ENCODE results near the gene TNFSF8. TPM values are rescaled to one million over a fixed set of nuclear protein-coding genes. Genes with fewer than 3 reads are reported as not detected.

TNFSF8 gene
- total RNA-seq, 6 donors from 2014 or later: 2.6 to 6.5 (median 4.8) TPM

DNA sequence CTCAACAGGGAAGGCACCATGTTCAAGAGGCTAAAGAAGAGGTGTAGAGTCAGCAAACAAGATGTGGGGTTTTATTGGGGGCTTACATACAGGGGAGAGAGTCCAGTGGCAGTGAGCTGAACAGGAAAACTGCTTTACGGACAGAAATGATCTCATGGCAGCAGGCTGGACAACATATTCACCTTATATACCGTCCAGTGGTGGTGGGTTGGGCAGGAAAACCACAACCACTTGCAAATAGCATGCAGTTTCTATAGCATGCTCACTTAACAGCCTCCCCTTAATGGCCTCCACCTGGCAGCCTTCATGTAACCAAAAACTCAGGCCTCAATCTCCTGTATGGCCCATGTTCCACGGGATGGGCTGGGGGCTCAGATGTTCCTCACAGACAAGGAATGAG is 5.4 kb downstream of the TNFSF8 start:
- H3K27ac ChIP-seq: no peak overlapping the region
- H3K27me3 ChIP-seq: no peaks in the 10 kb centered on the region
- WGBS, 2 donors: 69 to 86% methylated on average over 3 of the region's 3 CpGs
- no peak overlapping the region for H3K4me3 ChIP-seq
- H3K36me3 ChIP-seq: no peaks in the 10 kb centered on the region
- H3K4me1 ChIP-seq: no peaks in the 10 kb centered on the region
- ATAC-seq (ENCODE audit: low FRiP score in 2 of 2): no peak
- no peak for TF ChIP-seq POLR2AphosphoS5 (IDR thresholded peaks at IDR 0.05)
- TF ChIP-seq EP300 (IDR thresholded peaks at IDR 0.05): no peak
- TF ChIP-seq, protein P1, sequence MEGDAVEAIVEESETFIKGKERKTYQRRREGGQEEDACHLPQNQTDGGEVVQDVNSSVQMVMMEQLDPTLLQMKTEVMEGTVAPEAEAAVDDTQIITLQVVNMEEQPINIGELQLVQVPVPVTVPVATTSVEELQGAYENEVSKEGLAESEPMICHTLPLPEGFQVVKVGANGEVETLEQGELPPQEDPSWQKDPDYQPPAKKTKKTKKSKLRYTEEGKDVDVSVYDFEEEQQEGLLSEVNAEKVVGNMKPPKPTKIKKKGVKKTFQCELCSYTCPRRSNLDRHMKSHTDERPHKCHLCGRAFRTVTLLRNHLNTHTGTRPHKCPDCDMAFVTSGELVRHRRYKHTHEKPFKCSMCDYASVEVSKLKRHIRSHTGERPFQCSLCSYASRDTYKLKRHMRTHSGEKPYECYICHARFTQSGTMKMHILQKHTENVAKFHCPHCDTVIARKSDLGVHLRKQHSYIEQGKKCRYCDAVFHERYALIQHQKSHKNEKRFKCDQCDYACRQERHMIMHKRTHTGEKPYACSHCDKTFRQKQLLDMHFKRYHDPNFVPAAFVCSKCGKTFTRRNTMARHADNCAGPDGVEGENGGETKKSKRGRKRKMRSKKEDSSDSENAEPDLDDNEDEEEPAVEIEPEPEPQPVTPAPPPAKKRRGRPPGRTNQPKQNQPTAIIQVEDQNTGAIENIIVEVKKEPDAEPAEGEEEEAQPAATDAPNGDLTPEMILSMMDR (IDR thresholded peaks at IDR 0.05): no peak
- TF ChIP-seq POLR2A (IDR thresholded peaks at IDR 0.05): no peak
- no peaks in the 10 kb centered on the region for H3K9me3 ChIP-seq
- DNase-seq: no peak

DNA sequence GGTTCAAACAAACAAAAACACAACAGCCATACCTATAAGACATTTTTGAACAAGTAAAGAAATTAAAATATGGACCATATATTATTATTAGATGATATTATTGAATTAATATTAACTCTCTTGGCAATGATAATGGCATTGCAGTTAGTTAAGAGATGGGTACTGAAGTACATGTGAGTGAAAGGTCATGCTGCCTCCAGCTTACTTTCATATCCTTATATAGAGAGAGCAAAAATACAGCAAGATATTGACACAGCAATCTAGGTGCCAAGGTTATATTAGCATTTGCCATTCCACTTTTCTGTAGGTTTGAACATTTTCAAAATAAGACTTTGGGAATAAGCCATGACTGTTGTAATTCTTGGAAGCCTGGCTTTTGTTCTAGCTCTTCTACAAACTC is 6.1 kb downstream of the TNFSF8 start:
- H3K4me1 ChIP-seq: no peaks in the 10 kb centered on the region
- no peak overlapping the region for H3K4me3 ChIP-seq
- TF ChIP-seq, protein P1 (IDR thresholded peaks at IDR 0.05): no peak
- TF ChIP-seq EP300 (IDR thresholded peaks at IDR 0.05): no peak
- no peak for TF ChIP-seq POLR2AphosphoS5 (IDR thresholded peaks at IDR 0.05)
- TF ChIP-seq POLR2A (IDR thresholded peaks at IDR 0.05): no peak
- no peaks in the 10 kb centered on the region for H3K27me3 ChIP-seq
- no peaks in the 10 kb centered on the region for H3K9me3 ChIP-seq
- no peaks in the 10 kb centered on the region for H3K36me3 ChIP-seq
- no peak overlapping the region for H3K27ac ChIP-seq
- ATAC-seq (ENCODE audit: low FRiP score in 2 of 2) (no peak), DNase-seq (no peak)

DNA sequence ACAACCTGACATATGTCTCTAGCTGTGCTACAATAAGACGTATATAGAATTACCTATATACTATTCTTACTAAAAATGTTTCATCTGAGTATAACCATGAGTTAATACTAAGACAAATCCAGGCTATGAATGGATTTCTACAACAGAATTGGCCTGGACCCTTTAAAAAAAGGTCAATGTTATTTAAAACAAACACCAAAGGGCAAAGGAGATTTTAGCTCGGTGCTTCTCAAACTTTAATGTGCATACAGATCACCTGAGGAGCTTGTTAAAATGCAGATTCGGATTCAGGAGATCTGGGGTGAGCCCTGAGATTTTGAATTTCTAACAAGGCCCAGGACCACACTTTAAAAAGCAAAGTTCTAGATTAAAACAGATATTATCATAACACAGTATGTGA is 6.5 kb downstream of the TNFSF8 start:
- H3K27ac ChIP-seq: no peak overlapping the region
- H3K4me3 ChIP-seq: no peak overlapping the region
- no peaks in the 10 kb centered on the region for H3K9me3 ChIP-seq
- H3K36me3 ChIP-seq: no peaks in the 10 kb centered on the region
- 79 to 83% methylated on average over 3 of the region's 3 CpGs for WGBS, 2 donors
- no peak for DNase-seq
- no peaks in the 10 kb centered on the region for H3K27me3 ChIP-seq
- ATAC-seq (ENCODE audit: low FRiP score in 2 of 2): no peak
- TF ChIP-seq POLR2AphosphoS5 (IDR thresholded peaks at IDR 0.05): no peak
- no peak for TF ChIP-seq EP300 (IDR thresholded peaks at IDR 0.05)
- H3K4me1 ChIP-seq: no peaks in the 10 kb centered on the region

DNA sequence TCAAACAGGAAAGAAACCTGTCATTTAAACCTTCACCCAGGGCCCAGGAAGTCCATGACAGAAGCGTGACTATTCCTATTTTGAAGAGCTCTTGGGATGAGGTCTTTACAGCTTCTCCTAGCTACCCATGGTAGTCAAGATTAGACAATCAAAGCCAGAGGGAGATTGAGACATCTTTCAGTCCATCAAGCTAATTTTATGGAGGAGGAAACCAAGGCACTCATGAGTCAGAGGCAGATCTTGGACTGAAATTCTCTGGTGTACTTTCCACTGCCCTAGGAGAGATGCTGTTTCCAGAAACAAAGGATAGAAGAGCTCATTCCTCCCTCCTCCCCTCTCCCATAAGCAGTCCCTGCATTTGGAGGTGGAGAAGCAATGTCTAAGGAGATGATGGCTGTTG is 9.2 kb downstream of the TNFSF8 start:
- WGBS, 2 donors: 90% methylated on average over 1 of the region's 1 CpG
- Histone ChIP-seq H3K4me3 (no peak overlapping the region), H3K36me3 (no peaks in the 10 kb centered on the region), H3K27me3 (no peaks in the 10 kb centered on the region), H3K4me1 (no peaks in the 10 kb centered on the region), H3K9me3 (no peaks in the 10 kb centered on the region), H3K27ac (no peak overlapping the region)
- ATAC-seq (ENCODE audit: low FRiP score in 2 of 2) (no peak), DNase-seq (no peak)
- TF ChIP-seq POLR2AphosphoS5 (IDR thresholded peaks at IDR 0.05): no peak
- TF ChIP-seq, protein P1 (IDR thresholded peaks at IDR 0.05): no peak

DNA sequence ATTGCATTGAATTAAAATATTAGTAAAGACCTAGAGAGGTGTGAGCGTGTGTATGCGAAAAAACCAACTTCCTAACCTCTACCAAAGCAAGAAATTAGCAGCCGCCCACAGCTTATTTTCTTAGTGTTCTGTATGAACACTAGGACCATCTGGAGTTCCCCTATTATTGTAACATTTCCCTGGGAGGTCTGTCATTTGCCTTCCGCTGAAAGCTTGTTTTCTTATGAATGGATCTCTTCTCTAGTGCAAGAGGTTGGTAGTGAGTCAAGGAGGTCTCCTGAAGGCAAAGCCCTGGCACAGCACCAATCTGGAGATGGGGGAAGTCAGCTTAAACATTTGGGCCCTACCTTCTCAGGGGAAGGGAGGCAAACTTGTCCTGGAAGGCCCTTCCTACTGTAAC is 10.8 kb downstream of the TNFSF8 start:
- TF ChIP-seq, protein P1 (IDR thresholded peaks at IDR 0.05): no peak
- no peak for TF ChIP-seq POLR2AphosphoS5 (IDR thresholded peaks at IDR 0.05)
- no peak for TF ChIP-seq POLR2A (IDR thresholded peaks at IDR 0.05)
- no peak for TF ChIP-seq EP300 (IDR thresholded peaks at IDR 0.05)
- Histone ChIP-seq H3K9me3 (no peaks in the 10 kb centered on the region), H3K4me1 (no peaks in the 10 kb centered on the region), H3K27me3 (no peaks in the 10 kb centered on the region), H3K27ac (no peak overlapping the region), H3K36me3 (no peaks in the 10 kb centered on the region), H3K4me3 (no peak overlapping the region)
- DNase-seq (no peak), ATAC-seq (ENCODE audit: low FRiP score in 2 of 2) (no peak)
- 86 to 87% methylated on average over 4 of the region's 4 CpGs for WGBS, 2 donors

Measured in upper lobe of left lung (tissue), 6 donors.